GM23338 (cell line): ENCODE results near the gene NT5C. TPM values are rescaled to one million over a fixed set of nuclear protein-coding genes. Genes with fewer than 3 reads are reported as not detected.

Experiments
- ATAC-seq: fragments of 200-7000 bp; cut with Tn5 transposase; 3 replicates; pipeline ENCODE4 v1.9.1; 2020
- DNase-seq: peaks from one replicate; pipeline ENCODE4 v3.0.0-alpha.2; 2015; ENCODE audit warnings: low spot score
- H2AFZ ChIP-seq: fragments of 200-600 bp; sonication (generic); 2 replicates; pipeline ENCODE4 v1.8.0; 2016; ENCODE audit warnings: antibody characterized with exemption, mild to moderate bottlenecking, moderate library complexity
- H3F3A ChIP-seq: fragments of 200-600 bp; sonication (generic); replicated peaks from 2 replicates; pipeline ENCODE4 v1.8.0; 2017; ENCODE audit warnings: antibody characterized with exemption, mixed run types, low read depth
- H3K27ac ChIP-seq: fragments of 200-600 bp; sonication (generic); 2 replicates; pipeline ENCODE4 v1.6.1; 2016; ENCODE audit warnings: low read depth
- H3K27me3 ChIP-seq: fragments of 200-600 bp; sonication (generic); 2 replicates; pipeline ENCODE4 v1.8.0; 2016; ENCODE audit warnings: mild to moderate bottlenecking, mixed run types, moderate library complexity; ENCODE audit not compliant: insufficient read depth
- H3K36me3 ChIP-seq: fragments of 200-600 bp; sonication (generic); 2 replicates; pipeline ENCODE4 v1.8.0; 2016; ENCODE audit warnings: mild to moderate bottlenecking; ENCODE audit not compliant: insufficient read depth
- H3K4me1 ChIP-seq: fragments of 200-600 bp; sonication (generic); 2 replicates; pipeline ENCODE4 v1.8.0; 2016; ENCODE audit warnings: mild to moderate bottlenecking, moderate library complexity; ENCODE audit not compliant: insufficient read depth
- H3K4me2 ChIP-seq: fragments of 200-600 bp; sonication (generic); 2 replicates; pipeline ENCODE4 v1.7.1; 2017; ENCODE audit warnings: mixed run types
- H3K4me3 ChIP-seq: fragments of 200-600 bp; sonication (generic); 2 replicates; pipeline ENCODE4 v1.6.1; 2016; ENCODE audit warnings: mixed run types
- H3K79me2 ChIP-seq: fragments of 200-600 bp; sonication (generic); replicated peaks from 2 replicates; pipeline ENCODE4 v1.8.0; 2017; ENCODE audit warnings: mild to moderate bottlenecking; ENCODE audit not compliant: insufficient read depth
- H3K9me2 ChIP-seq: fragments of 200-600 bp; sonication (generic); 2 replicates; pipeline ENCODE4 v1.8.0; 2017; ENCODE audit not compliant: insufficient read depth
- H4K20me1 ChIP-seq: fragments of 200-600 bp; sonication (generic); replicated peaks from 2 replicates; pipeline ENCODE4 v1.8.0; 2017; ENCODE audit warnings: mild to moderate bottlenecking; ENCODE audit not compliant: insufficient read depth
- H3K27ac Mint-ChIP-seq: 2 replicates; pipeline ENCODE4 v1.8.0; 2020; ENCODE audit warnings: inconsistent platforms, mild to moderate bottlenecking, moderate library complexity, mixed read lengths
- H3K27me3 Mint-ChIP-seq: 3 replicates; pipeline ENCODE4 v1.8.0; 2022; ENCODE audit warnings: low read depth, mild to moderate bottlenecking, moderate library complexity, mixed read lengths, inconsistent platforms; ENCODE audit not compliant: insufficient read depth, poor library complexity
- H3K36me3 Mint-ChIP-seq: 3 replicates; pipeline ENCODE4 v1.8.0; 2021; ENCODE audit warnings: low read depth, mild to moderate bottlenecking, inconsistent platforms, moderate library complexity, mixed read lengths
- H3K4me1 Mint-ChIP-seq: 3 replicates; pipeline ENCODE4 v1.8.0; 2020; ENCODE audit warnings: mild to moderate bottlenecking, inconsistent platforms, mixed read lengths
- H3K4me3 Mint-ChIP-seq: 3 replicates; pipeline ENCODE4 v1.8.0; 2021; ENCODE audit warnings: moderate library complexity, mild to moderate bottlenecking, inconsistent platforms, mixed read lengths
- H3K9me3 Mint-ChIP-seq: 3 replicates; pipeline ENCODE4 v1.8.0; 2020; ENCODE audit warnings: moderate library complexity, mild to moderate bottlenecking, inconsistent platforms, mixed read lengths
- CREB1 ChIP-seq: fragments of 250-450 bp; sonication (Bioruptor Pico); IDR thresholded peaks from 2 replicates; pipeline ENCODE4 v1.5.0; 2020; ENCODE audit warnings: low read depth, mild to moderate bottlenecking, moderate library complexity
- polyA plus RNA-seq: library from polyadenylated mRNA; unstranded; fragments of >200 nt; fragmentation: Nextera tagmentation; extraction: Ambion mirVana; gene quantifications from 2 replicates; pipeline ENCODE4 v1.2.1, GENCODE V29; 2016
- total RNA-seq: library from RNA; depleted of rRNA; stranded (reverse); fragments of >200 nt; shearing (Covaris generic); gene quantifications from 2 replicates; pipeline ENCODE4 v1.2.3, GENCODE V29; 2014
- TF ChIP-seq, protein P1 (sequence below): IDR thresholded peaks from one replicate; pipeline ENCODE4 v1.6.1; 2018; ENCODE audit warnings: antibody characterized with exemption; ENCODE audit not compliant: unreplicated experiment
- TF ChIP-seq, protein P2 (sequence below): fragments of 250-450 bp; sonication (Bioruptor Pico); IDR thresholded peaks from 2 replicates; pipeline ENCODE4 v1.5.0; 2020; ENCODE audit warnings: mild to moderate bottlenecking, moderate library complexity
- TF ChIP-seq, protein P3 (sequence below): IDR thresholded peaks from 2 replicates; pipeline ENCODE4 v1.6.1; 2016; ENCODE audit warnings: antibody characterized with exemption

NT5C gene
- total and polyA plus RNA-seq, 2 experiments from 2014 or later = 91.7 to 120 TPM

DNA sequence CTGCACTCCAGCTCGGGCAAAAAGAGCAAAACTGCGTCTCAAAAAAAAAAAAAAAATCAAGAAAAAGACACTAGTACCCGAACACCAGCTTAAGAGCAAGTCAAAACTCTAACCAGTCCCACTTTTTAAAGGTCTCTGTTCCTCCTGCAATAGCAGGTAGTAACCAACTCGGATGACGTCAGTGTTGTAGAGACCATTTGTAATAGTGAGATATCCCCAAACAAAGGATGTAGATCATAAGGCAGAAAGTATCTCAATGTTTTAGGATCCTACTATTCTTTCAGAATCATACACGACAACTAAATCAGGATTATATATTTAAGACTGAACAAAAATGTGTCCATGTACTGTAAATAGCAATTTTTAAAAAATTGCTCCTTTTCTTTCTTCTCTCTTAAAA is 20.4 kb upstream of the NT5C start:
- Histone ChIP-seq H3K4me2 (peak overlapping the region; percentile 79), H4K20me1 (peaks cover 53% of the 10 kb centered on the region), H3K36me3 (peaks cover 22% of the 10 kb centered on the region), H3K79me2 (peaks cover 73% of the 10 kb centered on the region), H3F3A (peaks cover 33% of the 10 kb centered on the region), H2AFZ (no peak overlapping the region), H3K9me2 (no peaks in the 10 kb centered on the region), H3K4me3 (peak overlapping the region; percentile 63), H3K27me3 (no peaks in the 10 kb centered on the region), H3K4me1 (peaks cover 27% of the 10 kb centered on the region), H3K27ac (0 out of 2 replicates have a peak overlapping the region, but pooled peaks have one; percentile 33)
- peak overlapping the region; percentile 93 for H3K4me3 Mint-ChIP-seq
- H3K4me1 Mint-ChIP-seq = peaks cover 29% of the 10 kb centered on the region
- DNase-seq = peak; percentile 35
- H3K27me3 Mint-ChIP-seq = peaks cover 19% of the 10 kb centered on the region
- H3K9me3 Mint-ChIP-seq = peaks cover 2% of the 10 kb centered on the region; the same call in 1 of the 3 replicates
- H3K27ac Mint-ChIP-seq = peak overlapping the region; percentile 75
- TF ChIP-seq, protein P1, sequence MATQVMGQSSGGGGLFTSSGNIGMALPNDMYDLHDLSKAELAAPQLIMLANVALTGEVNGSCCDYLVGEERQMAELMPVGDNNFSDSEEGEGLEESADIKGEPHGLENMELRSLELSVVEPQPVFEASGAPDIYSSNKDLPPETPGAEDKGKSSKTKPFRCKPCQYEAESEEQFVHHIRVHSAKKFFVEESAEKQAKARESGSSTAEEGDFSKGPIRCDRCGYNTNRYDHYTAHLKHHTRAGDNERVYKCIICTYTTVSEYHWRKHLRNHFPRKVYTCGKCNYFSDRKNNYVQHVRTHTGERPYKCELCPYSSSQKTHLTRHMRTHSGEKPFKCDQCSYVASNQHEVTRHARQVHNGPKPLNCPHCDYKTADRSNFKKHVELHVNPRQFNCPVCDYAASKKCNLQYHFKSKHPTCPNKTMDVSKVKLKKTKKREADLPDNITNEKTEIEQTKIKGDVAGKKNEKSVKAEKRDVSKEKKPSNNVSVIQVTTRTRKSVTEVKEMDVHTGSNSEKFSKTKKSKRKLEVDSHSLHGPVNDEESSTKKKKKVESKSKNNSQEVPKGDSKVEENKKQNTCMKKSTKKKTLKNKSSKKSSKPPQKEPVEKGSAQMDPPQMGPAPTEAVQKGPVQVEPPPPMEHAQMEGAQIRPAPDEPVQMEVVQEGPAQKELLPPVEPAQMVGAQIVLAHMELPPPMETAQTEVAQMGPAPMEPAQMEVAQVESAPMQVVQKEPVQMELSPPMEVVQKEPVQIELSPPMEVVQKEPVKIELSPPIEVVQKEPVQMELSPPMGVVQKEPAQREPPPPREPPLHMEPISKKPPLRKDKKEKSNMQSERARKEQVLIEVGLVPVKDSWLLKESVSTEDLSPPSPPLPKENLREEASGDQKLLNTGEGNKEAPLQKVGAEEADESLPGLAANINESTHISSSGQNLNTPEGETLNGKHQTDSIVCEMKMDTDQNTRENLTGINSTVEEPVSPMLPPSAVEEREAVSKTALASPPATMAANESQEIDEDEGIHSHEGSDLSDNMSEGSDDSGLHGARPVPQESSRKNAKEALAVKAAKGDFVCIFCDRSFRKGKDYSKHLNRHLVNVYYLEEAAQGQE = no peak
- TF ChIP-seq, protein P2, sequence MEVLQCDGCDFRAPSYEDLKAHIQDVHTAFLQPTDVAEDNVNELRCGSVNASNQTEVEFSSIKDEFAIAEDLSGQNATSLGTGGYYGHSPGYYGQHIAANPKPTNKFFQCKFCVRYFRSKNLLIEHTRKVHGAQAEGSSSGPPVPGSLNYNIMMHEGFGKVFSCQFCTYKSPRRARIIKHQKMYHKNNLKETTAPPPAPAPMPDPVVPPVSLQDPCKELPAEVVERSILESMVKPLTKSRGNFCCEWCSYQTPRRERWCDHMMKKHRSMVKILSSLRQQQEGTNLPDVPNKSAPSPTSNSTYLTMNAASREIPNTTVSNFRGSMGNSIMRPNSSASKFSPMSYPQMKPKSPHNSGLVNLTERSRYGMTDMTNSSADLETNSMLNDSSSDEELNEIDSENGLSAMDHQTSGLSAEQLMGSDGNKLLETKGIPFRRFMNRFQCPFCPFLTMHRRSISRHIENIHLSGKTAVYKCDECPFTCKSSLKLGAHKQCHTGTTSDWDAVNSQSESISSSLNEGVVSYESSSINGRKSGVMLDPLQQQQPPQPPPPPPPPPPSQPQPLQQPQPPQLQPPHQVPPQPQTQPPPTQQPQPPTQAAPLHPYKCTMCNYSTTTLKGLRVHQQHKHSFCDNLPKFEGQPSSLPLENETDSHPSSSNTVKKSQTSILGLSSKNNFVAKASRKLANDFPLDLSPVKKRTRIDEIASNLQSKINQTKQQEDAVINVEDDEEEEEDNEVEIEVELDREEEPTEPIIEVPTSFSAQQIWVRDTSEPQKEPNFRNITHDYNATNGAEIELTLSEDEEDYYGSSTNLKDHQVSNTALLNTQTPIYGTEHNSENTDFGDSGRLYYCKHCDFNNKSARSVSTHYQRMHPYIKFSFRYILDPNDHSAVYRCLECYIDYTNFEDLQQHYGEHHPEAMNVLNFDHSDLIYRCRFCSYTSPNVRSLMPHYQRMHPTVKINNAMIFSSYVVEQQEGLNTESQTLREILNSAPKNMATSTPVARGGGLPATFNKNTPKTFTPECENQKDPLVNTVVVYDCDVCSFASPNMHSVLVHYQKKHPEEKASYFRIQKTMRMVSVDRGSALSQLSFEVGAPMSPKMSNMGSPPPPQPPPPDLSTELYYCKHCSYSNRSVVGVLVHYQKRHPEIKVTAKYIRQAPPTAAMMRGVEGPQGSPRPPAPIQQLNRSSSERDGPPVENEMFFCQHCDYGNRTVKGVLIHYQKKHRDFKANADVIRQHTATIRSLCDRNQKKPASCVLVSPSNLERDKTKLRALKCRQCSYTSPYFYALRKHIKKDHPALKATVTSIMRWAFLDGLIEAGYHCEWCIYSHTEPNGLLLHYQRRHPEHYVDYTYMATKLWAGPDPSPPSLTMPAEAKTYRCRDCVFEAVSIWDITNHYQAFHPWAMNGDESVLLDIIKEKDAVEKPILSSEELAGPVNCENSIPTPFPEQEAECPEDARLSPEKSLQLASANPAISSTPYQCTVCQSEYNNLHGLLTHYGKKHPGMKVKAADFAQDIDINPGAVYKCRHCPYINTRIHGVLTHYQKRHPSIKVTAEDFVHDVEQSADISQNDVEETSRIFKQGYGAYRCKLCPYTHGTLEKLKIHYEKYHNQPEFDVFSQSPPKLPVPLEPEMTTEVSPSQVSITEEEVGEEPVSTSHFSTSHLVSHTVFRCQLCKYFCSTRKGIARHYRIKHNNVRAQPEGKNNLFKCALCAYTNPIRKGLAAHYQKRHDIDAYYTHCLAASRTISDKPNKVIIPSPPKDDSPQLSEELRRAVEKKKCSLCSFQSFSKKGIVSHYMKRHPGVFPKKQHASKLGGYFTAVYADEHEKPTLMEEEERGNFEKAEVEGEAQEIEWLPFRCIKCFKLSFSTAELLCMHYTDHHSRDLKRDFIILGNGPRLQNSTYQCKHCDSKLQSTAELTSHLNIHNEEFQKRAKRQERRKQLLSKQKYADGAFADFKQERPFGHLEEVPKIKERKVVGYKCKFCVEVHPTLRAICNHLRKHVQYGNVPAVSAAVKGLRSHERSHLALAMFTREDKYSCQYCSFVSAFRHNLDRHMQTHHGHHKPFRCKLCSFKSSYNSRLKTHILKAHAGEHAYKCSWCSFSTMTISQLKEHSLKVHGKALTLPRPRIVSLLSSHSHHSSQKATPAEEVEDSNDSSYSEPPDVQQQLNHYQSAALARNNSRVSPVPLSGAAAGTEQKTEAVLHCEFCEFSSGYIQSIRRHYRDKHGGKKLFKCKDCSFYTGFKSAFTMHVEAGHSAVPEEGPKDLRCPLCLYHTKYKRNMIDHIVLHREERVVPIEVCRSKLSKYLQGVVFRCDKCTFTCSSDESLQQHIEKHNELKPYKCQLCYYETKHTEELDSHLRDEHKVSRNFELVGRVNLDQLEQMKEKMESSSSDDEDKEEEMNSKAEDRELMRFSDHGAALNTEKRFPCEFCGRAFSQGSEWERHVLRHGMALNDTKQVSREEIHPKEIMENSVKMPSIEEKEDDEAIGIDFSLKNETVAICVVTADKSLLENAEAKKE (CRISPR knock-in tag) = no peak
- TF ChIP-seq, protein P3, sequence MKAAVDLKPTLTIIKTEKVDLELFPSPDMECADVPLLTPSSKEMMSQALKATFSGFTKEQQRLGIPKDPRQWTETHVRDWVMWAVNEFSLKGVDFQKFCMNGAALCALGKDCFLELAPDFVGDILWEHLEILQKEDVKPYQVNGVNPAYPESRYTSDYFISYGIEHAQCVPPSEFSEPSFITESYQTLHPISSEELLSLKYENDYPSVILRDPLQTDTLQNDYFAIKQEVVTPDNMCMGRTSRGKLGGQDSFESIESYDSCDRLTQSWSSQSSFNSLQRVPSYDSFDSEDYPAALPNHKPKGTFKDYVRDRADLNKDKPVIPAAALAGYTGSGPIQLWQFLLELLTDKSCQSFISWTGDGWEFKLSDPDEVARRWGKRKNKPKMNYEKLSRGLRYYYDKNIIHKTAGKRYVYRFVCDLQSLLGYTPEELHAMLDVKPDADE = no peak
- TF ChIP-seq CREB1 (CRISPR knock-in tag) = no peak
- peaks cover 48% of the 10 kb centered on the region for H3K36me3 Mint-ChIP-seq
- ATAC-seq = no peak
